Ishikawa (cell line): ENCODE results near the gene FHIT.

ENCODE experiments used
- CREB1 ChIP-seq: IDR thresholded peaks from 2 replicates; pipeline ENCODE4 v1.6.1; 2012; ENCODE audit warnings: low read depth
- EP300 ChIP-seq: IDR thresholded peaks from 2 replicates; pipeline ENCODE4 v1.6.1; 2012; ENCODE audit warnings: borderline replicate concordance
- MAX ChIP-seq: IDR thresholded peaks from 2 replicates; pipeline ENCODE4 v1.6.1; 2012
- RAD21 ChIP-seq: IDR thresholded peaks from 2 replicates; pipeline ENCODE4 v1.6.1; 2012; ENCODE audit warnings: low read depth
- TAF1 ChIP-seq: IDR thresholded peaks from 2 replicates; pipeline ENCODE4 v1.6.1; 2012; ENCODE audit warnings: low read depth, mild to moderate bottlenecking
- TEAD4 ChIP-seq: IDR thresholded peaks from 2 replicates; pipeline ENCODE4 v1.6.1; 2012
- USF1 ChIP-seq: IDR thresholded peaks from 2 replicates; pipeline ENCODE4 v1.6.1; 2012
- YY1 ChIP-seq: IDR thresholded peaks from 2 replicates; pipeline ENCODE4 v1.6.1; 2012; ENCODE audit warnings: low read depth

GRCh38 chr3:60631509-60631908, 619.7 kb downstream of the FHIT start:
- TF ChIP-seq CREB1 (no peak), YY1 (no peak), RAD21 (no peak), TAF1 (no peak), USF1 (no peak), MAX (no peak), TEAD4 (no peak), EP300 (no peak)
